ENCODE data around the gene ACAP3.

The ACAP3 gene

DNA sequence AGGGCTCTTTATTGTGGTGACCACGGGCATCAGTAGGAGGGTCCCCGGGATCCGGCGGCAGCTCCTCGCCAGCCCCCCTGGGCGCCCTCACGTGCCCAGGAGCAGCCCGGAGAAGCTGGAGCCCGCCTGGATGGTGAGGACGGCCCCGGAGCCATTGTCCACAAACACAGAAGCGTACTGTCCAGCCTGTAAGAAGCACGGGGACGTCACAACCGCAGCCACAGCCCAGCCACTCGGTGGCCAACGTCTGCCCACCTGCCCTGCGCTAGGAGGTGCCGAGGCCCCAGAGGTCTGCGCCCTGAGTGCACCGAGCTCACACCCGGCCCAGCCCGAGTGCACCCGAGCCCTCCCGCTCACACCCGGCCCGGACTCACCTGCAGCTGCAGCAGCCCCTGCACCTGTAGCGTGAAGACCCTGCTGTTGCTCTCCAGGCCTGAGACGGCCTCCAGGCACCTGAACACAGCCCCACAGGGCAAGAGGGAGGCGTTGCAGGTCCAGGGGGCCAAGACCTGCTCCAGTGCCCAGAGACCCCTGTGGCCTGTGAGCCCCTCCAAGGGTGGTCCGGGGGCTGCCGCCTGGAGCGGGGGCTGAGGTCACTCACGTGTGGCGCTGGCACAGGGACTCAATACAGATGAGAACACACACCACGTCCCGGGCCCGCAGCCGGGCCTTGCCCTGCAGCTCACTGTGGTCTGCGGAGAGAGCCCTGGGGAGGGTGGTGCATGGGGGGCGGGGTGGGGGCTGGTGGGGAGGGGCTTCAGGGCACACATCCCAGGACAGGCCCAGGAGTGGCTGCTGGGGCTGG, 65.1 kb downstream of the ACAP3 start:
- DNase-seq: no peak

All from cortex of kidney (tissue), 1 donor.